ENCODE results near the gene SYK.

DNA sequence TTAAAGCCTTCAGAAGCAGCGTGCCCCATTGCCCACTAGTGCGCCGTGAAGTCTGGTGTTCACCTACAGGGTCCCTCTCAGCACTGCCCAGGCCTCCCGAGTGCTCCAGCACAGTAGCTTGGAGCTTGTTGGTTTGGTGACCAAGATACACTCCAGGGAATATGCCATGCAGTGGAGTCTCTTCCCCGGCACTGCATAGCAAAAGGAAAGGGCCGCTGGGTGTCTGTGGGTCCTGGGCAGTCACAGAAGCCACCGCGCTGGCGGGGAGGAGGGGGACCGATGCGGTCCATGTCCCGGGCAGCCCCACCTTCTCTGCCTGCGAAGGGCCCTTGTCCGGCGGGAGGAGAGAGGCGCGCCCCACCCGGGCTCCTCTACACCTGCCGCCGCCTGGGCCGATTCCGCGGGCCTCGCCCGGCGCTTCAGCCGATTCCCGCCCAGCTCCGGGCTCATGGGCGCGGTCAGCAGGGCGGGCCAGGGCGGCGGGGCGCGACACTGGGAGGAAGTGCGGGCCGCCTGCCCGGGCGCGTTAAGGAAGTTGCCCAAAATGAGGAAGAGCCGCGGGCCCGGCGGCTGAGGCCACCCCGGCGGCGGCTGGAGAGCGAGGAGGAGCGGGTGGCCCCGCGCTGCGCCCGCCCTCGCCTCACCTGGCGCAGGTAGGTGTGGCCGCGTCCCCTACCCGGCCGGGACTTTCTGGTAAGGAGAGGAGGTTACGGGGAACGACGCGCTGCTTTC is at the start of gene SYK:
- TF ChIP-seq, protein P1, sequence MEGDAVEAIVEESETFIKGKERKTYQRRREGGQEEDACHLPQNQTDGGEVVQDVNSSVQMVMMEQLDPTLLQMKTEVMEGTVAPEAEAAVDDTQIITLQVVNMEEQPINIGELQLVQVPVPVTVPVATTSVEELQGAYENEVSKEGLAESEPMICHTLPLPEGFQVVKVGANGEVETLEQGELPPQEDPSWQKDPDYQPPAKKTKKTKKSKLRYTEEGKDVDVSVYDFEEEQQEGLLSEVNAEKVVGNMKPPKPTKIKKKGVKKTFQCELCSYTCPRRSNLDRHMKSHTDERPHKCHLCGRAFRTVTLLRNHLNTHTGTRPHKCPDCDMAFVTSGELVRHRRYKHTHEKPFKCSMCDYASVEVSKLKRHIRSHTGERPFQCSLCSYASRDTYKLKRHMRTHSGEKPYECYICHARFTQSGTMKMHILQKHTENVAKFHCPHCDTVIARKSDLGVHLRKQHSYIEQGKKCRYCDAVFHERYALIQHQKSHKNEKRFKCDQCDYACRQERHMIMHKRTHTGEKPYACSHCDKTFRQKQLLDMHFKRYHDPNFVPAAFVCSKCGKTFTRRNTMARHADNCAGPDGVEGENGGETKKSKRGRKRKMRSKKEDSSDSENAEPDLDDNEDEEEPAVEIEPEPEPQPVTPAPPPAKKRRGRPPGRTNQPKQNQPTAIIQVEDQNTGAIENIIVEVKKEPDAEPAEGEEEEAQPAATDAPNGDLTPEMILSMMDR (IDR thresholded peaks at IDR 0.05) = no peak
- TF ChIP-seq ZFX (IDR thresholded peaks at IDR 0.05; ENCODE audit: borderline replicate concordance) = no peak
